Muscle of leg (tissue), 11 donors: Measurements from ENCODE around the gene AGXT2. TPM values are rescaled to one million over a fixed set of nuclear protein-coding genes. Genes with fewer than 3 reads are reported as not detected.
A peak's percentile ranks its signal among the peaks of the same experiment; 100 is the strongest.
"Not testable (repeated sequence)": the region's sequence is repeated elsewhere in the genome, so short reads cannot be mapped to it uniquely, and the experiment has no call there.

ENCODE experiments used
- DNase-seq: peaks from one replicate; pipeline ENCODE4 v3.0.0; 2013
- H3K27ac ChIP-seq: one replicate; pipeline ENCODE4 v1.5.1; 2013; ENCODE audit warnings: mild to moderate bottlenecking, low read length, control low read depth
- H3K27me3 ChIP-seq: one replicate; pipeline ENCODE4 v1.6.1; 2013; ENCODE audit warnings: low read length; ENCODE audit not compliant: control insufficient read depth, insufficient read depth
- H3K36me3 ChIP-seq: one replicate; pipeline ENCODE4 v1.6.1; 2013; ENCODE audit warnings: low read length; ENCODE audit not compliant: control insufficient read depth, insufficient read depth
- H3K4me1 ChIP-seq: one replicate; pipeline ENCODE4 v1.6.1; 2013; ENCODE audit warnings: low read length; ENCODE audit not compliant: control insufficient read depth, insufficient read depth
- H3K4me3 ChIP-seq: one replicate; pipeline ENCODE4 v1.5.1; 2013; ENCODE audit warnings: low read length, control low read depth
- H3K9me3 ChIP-seq: replicated peaks from 2 replicates; pipeline ENCODE4 v1.6.1; 2013; ENCODE audit warnings: low read depth, low read length; ENCODE audit not compliant: control insufficient read depth
- WGBS: methylation state at CpG from one replicate; pipeline ENCODE4 v1.1.5; 2013; ENCODE audit warnings: missing lambda C conversion rate; ENCODE audit not compliant: insufficient coverage; 5-methylcytosine and 5-hydroxymethylcytosine counted together
- polyA plus RNA-seq, 8 donors: library from polyadenylated mRNA; unstranded; fragments of 120-200 nt; gene quantifications; one replicate each; pipeline versions ENCODE4 v1.2.1 to v1.2.3, GENCODE V29; 2013; ENCODE audit warnings: inconsistent platforms in 1 of 8, low replicate concordance in 1 of 8; ENCODE audit not compliant: insufficient read length in 8 of 8, insufficient read depth in 1 of 8
- total RNA-seq: library from RNA; stranded (reverse); fragments of 120-200 nt; gene quantifications from one replicate; pipeline ENCODE4 v1.2.4, GENCODE V29; 2013

AGXT2 gene
- total and polyA plus RNA-seq, 9 donors = 0.04 to 3.0 (median 0.23) TPM; not detected in 5

DNA sequence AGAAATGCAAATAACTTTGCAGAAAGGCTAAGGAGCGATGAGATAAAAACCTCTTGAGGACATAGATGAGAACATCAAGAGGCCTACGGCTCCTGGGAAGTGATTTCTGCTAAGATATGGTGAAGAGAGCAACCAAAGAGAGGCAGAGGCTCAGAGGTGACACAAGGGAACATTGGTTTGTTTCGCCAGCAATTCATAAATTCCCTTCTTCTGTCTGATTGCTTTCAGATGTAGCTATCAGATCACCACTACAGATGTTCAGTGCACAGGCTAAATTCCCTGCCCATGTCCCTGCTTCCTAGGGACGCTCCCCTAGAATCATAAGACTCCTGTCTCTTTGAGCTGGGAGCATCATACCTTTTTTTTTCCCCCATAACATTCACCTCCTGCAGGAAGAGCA is 11.2 kb downstream of the AGXT2 start:
- 55% methylated on average over 4 of the region's 4 CpGs for WGBS
- no peak for DNase-seq
- Histone ChIP-seq H3K9me3 (no peaks in the 10 kb centered on the region), H3K27me3 (no peaks in the 10 kb centered on the region), H3K36me3 (no peaks in the 10 kb centered on the region), H3K27ac (no peak overlapping the region), H3K4me3 (no peak overlapping the region), H3K4me1 (no peaks in the 10 kb centered on the region)

DNA sequence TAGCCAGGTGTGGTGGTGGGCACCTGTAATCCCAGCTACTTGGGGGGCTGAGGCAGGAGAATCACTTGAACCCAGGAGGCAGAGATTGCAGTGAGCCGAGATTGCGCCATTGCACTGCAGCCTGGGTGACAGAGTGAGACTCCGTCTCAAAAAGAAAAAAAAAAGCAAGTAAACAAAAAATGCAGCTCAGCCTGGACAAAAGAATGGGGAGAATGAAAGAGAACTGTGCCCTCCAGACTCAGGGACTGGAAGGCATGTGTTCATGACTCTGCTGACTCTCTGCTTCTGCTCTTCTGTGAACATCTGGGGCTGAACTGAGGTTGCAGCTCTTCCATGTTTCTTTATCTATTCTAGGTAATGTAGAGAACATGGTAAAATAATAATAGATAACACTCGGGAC is 11.8 kb downstream of the AGXT2 start:
- not testable (repeated sequence) for H3K4me1 ChIP-seq, H3K4me3 ChIP-seq, H3K27me3 ChIP-seq, H3K27ac ChIP-seq, H3K9me3 ChIP-seq, H3K36me3 ChIP-seq, DNase-seq
- 90% methylated on average over 3 of the region's 4 CpGs for WGBS

DNA sequence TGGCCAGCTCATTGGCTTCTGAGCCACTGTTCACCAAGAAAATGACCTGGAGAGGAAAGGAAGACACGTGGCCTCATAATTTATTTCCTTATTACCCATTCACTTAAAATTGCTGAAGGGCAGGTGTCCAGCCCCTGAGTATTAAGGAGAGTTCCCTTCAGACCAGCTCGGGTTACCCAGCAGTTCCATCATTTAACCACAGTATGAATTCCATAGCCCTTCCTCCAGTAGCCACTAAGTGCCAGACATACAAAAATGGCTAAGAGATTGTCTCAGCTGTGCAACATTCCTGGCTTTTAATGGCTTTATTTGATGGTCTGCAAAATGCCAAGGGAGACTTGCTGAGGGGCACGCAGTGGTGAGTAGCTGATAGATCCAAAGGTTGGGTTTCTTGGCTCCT is 12.5 kb downstream of the AGXT2 start:
- WGBS = 71% methylated on average over 1 of the region's 3 CpGs
- Histone ChIP-seq H3K27me3 (no peaks in the 10 kb centered on the region), H3K4me1 (no peaks in the 10 kb centered on the region), H3K4me3 (no peak overlapping the region), H3K36me3 (no peaks in the 10 kb centered on the region), H3K9me3 (no peaks in the 10 kb centered on the region), H3K27ac (no peak overlapping the region)
- DNase-seq = no peak

DNA sequence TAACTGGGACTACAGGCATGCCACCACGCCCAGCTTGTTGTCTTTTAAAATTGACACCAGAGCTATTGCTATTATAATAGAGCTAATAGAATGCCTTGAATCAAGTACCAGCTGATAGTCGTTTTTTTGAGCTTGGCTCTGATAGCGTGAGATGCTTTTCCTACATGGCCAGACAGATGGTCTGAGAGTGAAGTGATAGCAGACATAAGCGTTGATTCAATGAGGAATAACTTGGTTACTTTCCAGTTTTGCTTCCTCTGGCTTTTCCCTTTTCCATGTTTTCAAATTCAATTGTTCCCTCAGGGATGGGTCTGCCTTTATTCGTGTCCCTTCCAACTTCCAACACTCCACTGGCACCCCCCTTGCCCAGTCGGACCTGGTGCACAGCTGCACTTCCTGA is 15.4 kb downstream of the AGXT2 start:
- H3K9me3 ChIP-seq = no peaks in the 10 kb centered on the region
- 29% methylated on average over 4 of the region's 6 CpGs for WGBS
- DNase-seq = no peak
- H3K27ac ChIP-seq = no peak overlapping the region
- no peak overlapping the region for H3K4me3 ChIP-seq
- no peaks in the 10 kb centered on the region for H3K36me3 ChIP-seq
- no peaks in the 10 kb centered on the region for H3K4me1 ChIP-seq
- H3K27me3 ChIP-seq = no peaks in the 10 kb centered on the region

DNA sequence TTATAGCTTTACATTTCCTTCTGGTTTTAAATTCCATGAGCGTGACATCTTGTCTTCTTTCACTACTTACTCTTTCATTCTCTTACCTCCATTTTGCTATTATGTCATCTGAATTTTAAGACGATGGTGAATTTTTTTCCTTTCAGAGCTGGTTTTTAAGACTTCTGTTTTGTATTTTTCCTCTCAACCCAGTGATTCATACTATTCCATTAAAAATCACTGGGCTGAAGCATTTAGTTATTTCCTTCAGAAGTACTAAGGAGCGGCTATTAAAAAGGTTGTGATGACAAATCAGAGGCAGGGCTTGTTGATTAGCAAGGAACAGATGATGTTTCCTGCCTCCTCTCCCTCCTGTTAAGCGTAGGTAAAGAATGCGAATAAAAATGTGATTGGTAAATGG is 16.5 kb downstream of the AGXT2 start:
- WGBS = no CpG with 5 or more reads among the region's 5 CpGs
- Histone ChIP-seq H3K27ac (no peak overlapping the region), H3K4me3 (no peak overlapping the region), H3K36me3 (no peaks in the 10 kb centered on the region), H3K4me1 (no peaks in the 10 kb centered on the region), H3K9me3 (no peaks in the 10 kb centered on the region), H3K27me3 (no peaks in the 10 kb centered on the region)
- peak; percentile 39 for DNase-seq

DNA sequence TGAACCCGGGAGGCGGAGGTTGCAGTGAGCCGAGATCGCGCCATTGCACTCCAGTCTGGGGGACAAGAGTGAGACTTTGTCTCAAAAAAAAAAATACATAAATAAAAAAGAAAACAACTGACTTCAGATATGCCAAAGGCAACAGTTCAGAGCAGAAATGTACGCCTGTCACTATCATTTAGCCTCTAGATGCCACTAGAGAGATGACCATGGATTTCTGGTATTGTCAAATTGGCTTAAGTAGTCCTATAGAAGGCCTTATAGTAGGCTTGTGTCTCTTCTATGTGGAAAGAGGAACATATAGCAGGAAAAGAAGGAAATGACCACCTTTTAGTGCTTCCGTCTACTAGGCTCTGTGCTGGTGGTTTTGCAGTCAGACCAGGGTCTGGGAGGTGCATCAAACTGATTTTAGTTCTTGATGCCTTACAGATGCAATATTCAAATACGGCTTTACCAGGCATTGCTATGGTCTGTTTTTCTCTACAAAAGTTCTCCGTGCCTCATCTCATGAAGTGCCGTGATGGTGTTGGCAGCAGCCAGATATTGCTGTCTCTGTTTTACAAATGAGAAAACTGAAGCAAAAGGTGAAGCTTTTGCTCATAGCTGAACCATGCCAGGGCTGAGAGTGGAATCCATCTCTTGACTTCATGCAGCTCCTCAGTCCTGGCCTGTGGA is 17.2 kb downstream of the AGXT2 start:
- DNase-seq = peak; percentile 74
- 54% methylated on average over 4 of the region's 10 CpGs for WGBS

DNA sequence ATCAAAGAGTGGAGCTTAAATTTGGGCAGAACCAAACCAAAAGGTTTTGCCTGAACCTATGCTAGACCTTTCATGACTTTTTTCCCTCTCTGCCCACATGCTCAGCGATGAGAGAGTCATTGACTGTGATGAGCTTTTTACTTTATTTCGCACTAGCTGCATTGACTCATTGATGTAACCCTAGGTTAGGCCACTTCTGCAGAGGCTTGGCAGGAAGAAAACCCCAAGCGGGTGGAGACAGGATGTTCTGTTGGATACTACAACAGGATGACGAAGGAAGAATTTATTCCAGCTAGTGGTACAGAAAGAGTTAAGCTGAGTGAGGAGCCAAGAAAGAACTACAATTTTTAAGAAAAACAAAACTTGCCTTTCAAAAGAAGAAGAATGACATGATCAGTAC is 18.4 kb downstream of the AGXT2 start:
- Histone ChIP-seq H3K4me1 (no peaks in the 10 kb centered on the region), H3K4me3 (no peak overlapping the region), H3K27me3 (no peaks in the 10 kb centered on the region), H3K9me3 (no peaks in the 10 kb centered on the region), H3K27ac (no peak overlapping the region), H3K36me3 (no peaks in the 10 kb centered on the region)
- WGBS = 93% methylated on average over 2 of the region's 4 CpGs
- DNase-seq = peak; percentile 19

More for the DNA sequence above, 17.2 kb downstream of the AGXT2 start:
- Histone ChIP-seq H3K4me1 (no peaks in the 10 kb centered on the region), H3K9me3 (no peaks in the 10 kb centered on the region), H3K27ac (peak overlapping the region; percentile 14), H3K4me3 (no peak overlapping the region), H3K27me3 (no peaks in the 10 kb centered on the region), H3K36me3 (no peaks in the 10 kb centered on the region)

DNA sequence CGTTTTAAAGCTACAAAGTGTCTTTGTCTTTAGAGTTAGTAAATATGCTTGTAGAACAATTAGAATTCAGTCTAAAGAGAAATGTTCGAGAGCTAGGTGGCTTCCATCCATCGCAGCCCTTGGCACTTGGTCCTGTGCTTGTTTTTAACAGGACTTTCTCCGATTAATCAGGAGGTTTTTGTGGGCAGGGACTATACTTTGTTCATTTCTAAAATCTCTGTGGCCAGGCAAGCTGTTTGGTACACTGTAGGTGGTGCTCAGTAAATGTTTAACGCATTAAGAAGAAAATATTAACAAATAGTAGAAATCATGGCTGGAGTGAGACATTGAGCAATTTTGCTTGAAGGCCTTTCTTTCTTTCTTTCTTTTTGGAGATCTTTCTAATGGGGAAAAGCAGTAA is 20.8 kb downstream of the AGXT2 start:
- Histone ChIP-seq H3K4me1 (no peaks in the 10 kb centered on the region), H3K27me3 (no peaks in the 10 kb centered on the region), H3K36me3 (no peaks in the 10 kb centered on the region), H3K4me3 (no peak overlapping the region), H3K9me3 (no peaks in the 10 kb centered on the region), H3K27ac (no peak overlapping the region)
- DNase-seq = no peak
- 89% methylated on average over 2 of the region's 5 CpGs for WGBS

DNA sequence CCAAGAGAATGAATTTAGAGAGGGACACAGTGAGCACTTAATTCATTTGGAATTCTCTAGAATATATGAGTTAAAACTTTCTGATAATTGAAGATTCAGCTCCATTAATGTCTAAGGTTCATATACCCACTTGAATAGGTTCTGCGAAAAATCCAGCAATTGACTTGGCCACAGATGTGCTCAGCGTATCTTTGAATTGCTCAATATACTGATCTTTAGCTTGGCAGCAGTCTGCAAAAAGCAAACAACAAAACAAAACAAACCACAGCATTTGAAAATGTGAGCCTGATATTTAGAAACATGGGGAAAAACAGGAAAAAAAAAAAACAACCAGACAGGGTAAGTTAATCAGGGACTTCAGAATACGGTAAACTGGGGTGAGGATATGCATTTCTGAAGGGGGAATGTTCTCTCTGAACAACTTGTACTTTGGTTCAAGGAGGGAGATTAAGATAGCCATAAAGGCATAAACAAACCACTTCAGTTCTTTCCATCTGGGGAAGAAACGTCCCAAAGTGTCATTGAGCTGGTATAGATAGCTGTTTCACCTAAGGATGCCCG is 21.4 kb downstream of the AGXT2 start:
- no peak for DNase-seq
- Histone ChIP-seq H3K27ac (no peak overlapping the region), H3K27me3 (no peaks in the 10 kb centered on the region), H3K4me3 (no peak overlapping the region), H3K4me1 (no peaks in the 10 kb centered on the region), H3K9me3 (no peaks in the 10 kb centered on the region), H3K36me3 (no peaks in the 10 kb centered on the region)
- WGBS = no CpG with 5 or more reads among the region's 5 CpGs

DNA sequence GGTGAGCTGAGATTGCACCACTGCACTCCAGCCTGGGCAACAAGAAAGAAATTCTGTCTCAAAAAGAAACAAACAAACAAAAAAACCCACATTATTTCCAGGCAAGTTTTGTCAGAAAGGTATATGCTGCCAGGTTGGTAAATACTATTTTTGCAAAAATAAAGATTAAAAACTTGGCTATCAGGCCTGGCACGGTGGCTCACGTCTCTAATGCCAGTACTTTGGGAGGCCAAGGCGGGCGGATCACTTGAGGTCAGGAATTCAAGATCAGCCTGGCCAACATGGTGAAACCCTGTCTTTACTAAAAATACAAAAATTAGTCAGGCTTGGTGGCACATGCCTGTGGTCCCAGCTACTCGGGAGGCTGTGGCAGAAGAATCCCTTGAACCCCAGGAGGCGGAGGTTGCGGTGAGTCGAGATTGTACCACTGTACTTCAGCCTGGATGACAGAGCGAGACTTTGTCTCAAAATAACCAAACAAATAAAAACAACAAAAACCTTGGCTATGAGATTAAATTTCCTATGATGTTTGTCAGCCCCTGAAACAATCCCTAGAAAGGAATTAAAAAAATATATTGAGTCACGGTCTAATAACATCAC is 22.7 kb downstream of the AGXT2 start:
- Histone ChIP-seq H3K9me3 (no peaks in the 10 kb centered on the region), H3K36me3 (no peaks in the 10 kb centered on the region), H3K27me3 (no peaks in the 10 kb centered on the region), H3K4me1 (no peaks in the 10 kb centered on the region), H3K27ac (no peak overlapping the region), H3K4me3 (no peak overlapping the region)
- WGBS = 85% methylated on average over 4 of the region's 10 CpGs
- no peak for DNase-seq
